PC-3 (cell line): Measurements from ENCODE around the gene SEC16A. TPM values are rescaled to one million over a fixed set of nuclear protein-coding genes. Genes with fewer than 3 reads are reported as not detected.

Experiments
- ATAC-seq: fragments of 200-7000 bp; cut with Tn5 transposase; 2 replicates; pipeline ENCODE4 v1.9.1; 2020; ENCODE audit warnings: mild to moderate bottlenecking, moderate library complexity
- BruUV-seq: library from RNA; stranded (reverse); fragments of 400-500 nt; replicated peaks from 2 replicates; lab custom pipeline; 2021; lab: Mats Ljungman, UMichigan
- CTCF ChIA-PET: fragments of 300-600 bp; sonication (Branson Sonifier 250); formaldehyde crosslinking; loops from one replicate; lab custom pipeline; 2022; ENCODE audit warnings: antibody characterized with exemption; lab: Charles Lee
- POLR2A ChIA-PET: fragments of 300-600 bp; sonication (Branson Sonifier 250); formaldehyde crosslinking; loops from one replicate; lab custom pipeline; 2022; ENCODE audit warnings: antibody characterized with exemption; ENCODE audit not compliant: unreplicated experiment; lab: Charles Lee
- DNase-seq: peaks from one replicate; pipeline ENCODE4 v3.0.0-alpha.2; 2015
- H2AFZ ChIP-seq: fragments of 300-600 bp; sonication (generic); 2 replicates; pipeline ENCODE4 v1.6.0; 2016; ENCODE audit warnings: antibody characterized with exemption, low read length
- H3F3A ChIP-seq: fragments of 300-600 bp; sonication (generic); one replicate; pipeline ENCODE4 v1.6.0; 2017; ENCODE audit warnings: antibody characterized with exemption, low read length, control low read depth, mild to moderate bottlenecking; ENCODE audit not compliant: unreplicated experiment
- H3K27ac ChIP-seq: fragments of 300-600 bp; sonication (generic); 2 replicates; pipeline ENCODE4 v1.5.1; 2016; ENCODE audit warnings: mild to moderate bottlenecking, low read length
- H3K27me3 ChIP-seq: fragments of 300-600 bp; sonication (generic); 2 replicates; pipeline ENCODE4 v1.6.1; 2016; ENCODE audit warnings: low read length, mixed read lengths
- H3K36me3 ChIP-seq: fragments of 300-600 bp; sonication (generic); 2 replicates; pipeline ENCODE4 v1.6.1; 2016; ENCODE audit warnings: low read depth, mixed run types, low read length, mixed read lengths
- H3K4me1 ChIP-seq: fragments of 300-600 bp; sonication (generic); 2 replicates; pipeline ENCODE4 v1.5.1; 2016; ENCODE audit warnings: low read length; ENCODE audit not compliant: insufficient read depth
- H3K4me2 ChIP-seq: fragments of 300-600 bp; sonication (generic); 2 replicates; pipeline ENCODE4 v1.6.0; 2016; ENCODE audit warnings: low read length
- H3K4me3 ChIP-seq: fragments of 300-600 bp; sonication (generic); 2 replicates; pipeline ENCODE4 v1.5.1; 2016; ENCODE audit warnings: mild to moderate bottlenecking, low read length, mixed read lengths
- H3K79me2 ChIP-seq: fragments of 300-600 bp; sonication (generic); 2 replicates; pipeline ENCODE4 v1.6.1; 2017; ENCODE audit warnings: low read length, mixed read lengths
- H3K9ac ChIP-seq: fragments of 300-600 bp; sonication (generic); 2 replicates; pipeline ENCODE4 v1.6.0; 2016; ENCODE audit warnings: mild to moderate bottlenecking, low read length
- H3K9me2 ChIP-seq: fragments of 300-600 bp; sonication (generic); replicated peaks from 2 replicates; pipeline ENCODE4 v1.6.1; 2016; ENCODE audit warnings: mixed run types, low read length, mixed read lengths
- H3K9me3 ChIP-seq: fragments of 300-600 bp; sonication (generic); 2 replicates; pipeline ENCODE4 v1.6.1; 2016; ENCODE audit warnings: low read length, mixed read lengths
- H4K20me1 ChIP-seq: fragments of 300-600 bp; sonication (generic); 2 replicates; pipeline ENCODE4 v1.6.1; 2016; ENCODE audit warnings: low read length, mixed read lengths
- CTCF ChIP-seq: fragments of 300-600 bp; sonication (generic); conservative IDR thresholded peaks from 2 replicates; pipeline ENCODE4 v1.5.1; 2017; ENCODE audit warnings: antibody characterized with exemption, low read depth, mild to moderate bottlenecking, low read length
- EZH2 ChIP-seq: fragments of 300-600 bp; sonication (generic); IDR thresholded peaks from one replicate; pipeline ENCODE4 v1.6.1; 2017; ENCODE audit warnings: antibody characterized with exemption, mild to moderate bottlenecking, low read length; ENCODE audit not compliant: unreplicated experiment
- EZH2phosphoT487 ChIP-seq: fragments of 300-600 bp; sonication (generic); IDR thresholded peaks from 2 replicates; pipeline ENCODE4 v1.6.1; 2018; ENCODE audit warnings: mild to moderate bottlenecking, antibody characterized with exemption, low read length, borderline replicate concordance
- intact Hi-C: fragments of 100-400 bp; cut with micrococcal nuclease; formaldehyde crosslinking; loops from 2 replicates; pipeline ENCODE4 v1.9.0; 2023
- total RNA-seq: library from RNA; depleted of rRNA; stranded (reverse); fragments of >200 nt; gene quantifications from 2 replicates; pipeline ENCODE4 v1.2.3, GENCODE V29; 2014

Gene SEC16A
- total RNA-seq, 1 experiment from 2014 or later = 28.3 TPM

DNA sequence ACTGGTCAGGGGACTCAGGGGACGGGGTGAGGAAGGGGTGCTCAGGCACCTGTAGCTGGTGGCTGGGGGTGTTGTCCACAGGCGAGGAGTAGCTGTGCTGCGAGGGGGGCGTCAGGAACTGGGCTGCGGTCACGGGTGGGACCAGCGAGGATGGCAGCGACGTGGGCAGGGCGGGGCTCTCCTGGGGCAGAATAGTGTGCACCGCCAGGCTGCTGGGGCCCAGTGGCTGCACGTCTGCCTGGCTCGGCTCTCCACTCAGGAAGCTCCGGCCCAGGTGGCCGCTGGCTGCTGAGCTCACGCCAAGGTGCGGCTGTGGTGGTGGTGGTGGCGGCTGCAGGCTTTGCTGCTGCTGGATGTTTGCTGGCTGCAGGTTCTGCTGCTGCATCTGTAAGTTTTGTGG, 13.3 kb upstream of the SEC16A start:
- H3K79me2 ChIP-seq = no peaks in the 10 kb centered on the region
- H2AFZ ChIP-seq = no peak overlapping the region
- TF ChIP-seq EZH2phosphoT487 (no peak), CTCF (no peak)
- no peaks in the 10 kb centered on the region for H3K9me2 ChIP-seq
- no peaks in the 10 kb centered on the region for H3K36me3 ChIP-seq
- no peaks in the 10 kb centered on the region for H4K20me1 ChIP-seq
- CTCF ChIA-PET = no interaction called here
- H3K9me3 ChIP-seq = no peaks in the 10 kb centered on the region
- H3K27me3 ChIP-seq = no peaks in the 10 kb centered on the region
- no peak for ATAC-seq
- intact Hi-C loops = no loop called here
- no peak overlapping the region for H3K4me3 ChIP-seq
- H3K4me2 ChIP-seq = no peak overlapping the region
- H3K9ac ChIP-seq = no peak overlapping the region
- H3K27ac ChIP-seq = no peak overlapping the region
- no TSS peak for BruUV-seq
- no peaks in the 10 kb centered on the region for H3K4me1 ChIP-seq
- POLR2A ChIA-PET = no interaction called here
- H3F3A ChIP-seq = no peaks in the 10 kb centered on the region
- DNase-seq = no peak

GRCh38 chr9:136495238-136495800, 12.5 kb upstream of the SEC16A start:
- no peak overlapping the region for H3K4me3 ChIP-seq
- no peak overlapping the region for H2AFZ ChIP-seq
- H4K20me1 ChIP-seq = no peaks in the 10 kb centered on the region
- no peak overlapping the region for H3K27ac ChIP-seq
- no peak overlapping the region for H3K9ac ChIP-seq
- H3K79me2 ChIP-seq = no peaks in the 10 kb centered on the region
- H3K9me2 ChIP-seq = no peaks in the 10 kb centered on the region
- no peak for DNase-seq
- H3K36me3 ChIP-seq = no peaks in the 10 kb centered on the region
- no peak overlapping the region for H3K4me2 ChIP-seq
- CTCF ChIA-PET = no interaction called here
- TF ChIP-seq EZH2phosphoT487 (no peak), EZH2 (no peak), CTCF (no peak)
- intact Hi-C loops = no loop called here
- no TSS peak for BruUV-seq
- H3K27me3 ChIP-seq = no peaks in the 10 kb centered on the region
- H3F3A ChIP-seq = no peaks in the 10 kb centered on the region
- H3K4me1 ChIP-seq = no peaks in the 10 kb centered on the region
- no peak for ATAC-seq
- POLR2A ChIA-PET = no interaction called here
- no peaks in the 10 kb centered on the region for H3K9me3 ChIP-seq

DNA sequence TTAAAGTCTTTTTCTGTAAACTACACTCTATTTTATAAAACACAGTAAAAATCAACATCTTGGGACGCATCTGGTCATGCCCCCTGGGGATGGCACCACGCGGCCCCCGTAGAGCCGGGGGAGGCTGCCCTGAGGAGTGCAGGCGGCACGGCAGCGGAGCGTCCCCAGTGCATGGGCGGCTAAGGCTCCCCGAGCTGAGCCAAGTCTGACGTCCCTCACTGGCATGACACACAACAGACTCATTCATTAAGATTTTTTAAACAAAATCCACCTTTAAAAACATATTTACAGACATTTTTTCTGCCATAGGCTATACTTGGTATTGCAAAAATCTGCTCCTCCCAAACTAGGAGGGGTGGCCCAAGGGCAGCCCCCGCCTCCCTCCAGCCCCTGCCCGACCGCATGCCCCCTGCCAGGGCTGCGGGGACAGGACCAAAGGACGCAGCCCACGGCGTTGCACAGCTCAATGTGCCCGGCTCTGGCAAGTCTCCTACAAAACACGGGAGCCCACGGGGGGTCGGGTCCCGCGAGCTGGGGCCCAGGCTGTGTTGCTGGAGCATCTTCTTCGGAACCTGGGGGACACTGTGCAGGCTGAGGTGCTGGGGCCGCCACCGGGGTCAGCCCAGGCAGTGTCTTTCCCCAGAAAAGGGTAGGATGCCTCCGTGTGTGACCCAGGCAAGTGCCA, 11.8 kb upstream of the SEC16A start:
- Histone ChIP-seq H3K9me2 (no peaks in the 10 kb centered on the region), H3K4me2 (no peak overlapping the region), H3K79me2 (no peaks in the 10 kb centered on the region), H3K27ac (no peak overlapping the region), H3K9ac (no peak overlapping the region), H3K4me3 (no peak overlapping the region), H3K27me3 (no peaks in the 10 kb centered on the region), H3K9me3 (no peaks in the 10 kb centered on the region), H3K4me1 (no peaks in the 10 kb centered on the region), H2AFZ (no peak overlapping the region), H3K36me3 (no peaks in the 10 kb centered on the region), H4K20me1 (no peaks in the 10 kb centered on the region), H3F3A (no peaks in the 10 kb centered on the region)
- BruUV-seq = no TSS peak
- ChIA-PET CTCF (no interaction called here), POLR2A (no interaction called here)
- DNase-seq (no peak), ATAC-seq (no peak)
- intact Hi-C loops = no loop called here
- no peak for TF ChIP-seq CTCF
- TF ChIP-seq EZH2phosphoT487 = no peak
- no peak for TF ChIP-seq EZH2
